HL-60 (cell line): ENCODE measurements around the gene F2R.

ENCODE experiments used
- DNase-seq, 2 experiments: peaks; one replicate each; pipeline ENCODE4 v3.0.0-alpha.2; 2010 to 2020; ENCODE audit warnings: low read depth in 1 of 2, low spot score in 1 of 2
- H3K27ac ChIP-seq: fragments of 250-450 bp; sonication (Bioruptor Pico); replicated peaks from 2 replicates; pipeline ENCODE4 v1.5.1; 2020; ENCODE audit warnings: mild to moderate bottlenecking, moderate library complexity
- H3K27me3 ChIP-seq: fragments of 250-450 bp; sonication (Bioruptor Pico); 2 replicates; pipeline ENCODE4 v1.5.1; 2021; ENCODE audit warnings: mild to moderate bottlenecking, moderate library complexity; ENCODE audit not compliant: insufficient read depth, poor library complexity, severe bottlenecking
- H3K4me3 ChIP-seq: replicated peaks from 2 replicates; pipeline ENCODE4 v1.5.1; 2011; ENCODE audit warnings: mild to moderate bottlenecking, control low read depth, low read length; ENCODE audit not compliant: insufficient read depth
- GABPA ChIP-seq: IDR thresholded peaks from 2 replicates; pipeline ENCODE4 v1.6.1; 2012; ENCODE audit warnings: low read depth
- POLR2AphosphoS5 ChIP-seq: IDR thresholded peaks from 2 replicates; pipeline ENCODE4 v1.6.1; 2012; ENCODE audit warnings: low read depth
- SPI1 ChIP-seq: IDR thresholded peaks from 2 replicates; pipeline ENCODE4 v1.6.1; 2012; ENCODE audit warnings: low read depth, mild to moderate bottlenecking, borderline replicate concordance
- TF ChIP-seq, protein P1 (sequence below): IDR thresholded peaks from 2 replicates; pipeline ENCODE4 v1.6.1; 2012; ENCODE audit warnings: low read depth; ENCODE audit not compliant: insufficient replicate concordance
- TF ChIP-seq, protein P2 (sequence below): IDR thresholded peaks from one replicate; pipeline ENCODE4 v1.5.1; 2011; ENCODE audit warnings: low read length, control low read depth, inconsistent platforms; ENCODE audit not compliant: insufficient read depth

F2R gene

DNA sequence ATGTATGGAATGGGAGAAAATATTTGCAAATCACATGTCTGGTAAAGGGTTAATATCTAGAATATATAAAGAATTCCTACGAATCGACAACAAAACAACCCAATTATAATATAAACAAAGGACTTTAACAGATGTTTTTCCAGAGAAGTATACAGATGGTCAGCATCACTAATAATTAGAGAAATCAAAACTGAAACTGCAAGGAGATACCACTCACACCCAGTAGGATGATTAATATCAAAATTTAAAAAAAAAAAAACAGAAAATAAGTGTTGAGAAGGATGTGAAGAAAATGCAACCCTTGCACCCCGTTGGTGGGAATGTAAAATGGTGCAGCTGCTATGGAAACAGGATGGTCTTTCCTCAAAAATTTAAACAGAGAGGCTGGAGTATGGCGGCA lies 34.6 kb upstream of the F2R start:
- no peak for DNase-seq
- Histone ChIP-seq H3K27ac (no peak overlapping the region), H3K27me3 (no peaks in the 10 kb centered on the region), H3K4me3 (no peak overlapping the region)
- TF ChIP-seq, protein P1, sequence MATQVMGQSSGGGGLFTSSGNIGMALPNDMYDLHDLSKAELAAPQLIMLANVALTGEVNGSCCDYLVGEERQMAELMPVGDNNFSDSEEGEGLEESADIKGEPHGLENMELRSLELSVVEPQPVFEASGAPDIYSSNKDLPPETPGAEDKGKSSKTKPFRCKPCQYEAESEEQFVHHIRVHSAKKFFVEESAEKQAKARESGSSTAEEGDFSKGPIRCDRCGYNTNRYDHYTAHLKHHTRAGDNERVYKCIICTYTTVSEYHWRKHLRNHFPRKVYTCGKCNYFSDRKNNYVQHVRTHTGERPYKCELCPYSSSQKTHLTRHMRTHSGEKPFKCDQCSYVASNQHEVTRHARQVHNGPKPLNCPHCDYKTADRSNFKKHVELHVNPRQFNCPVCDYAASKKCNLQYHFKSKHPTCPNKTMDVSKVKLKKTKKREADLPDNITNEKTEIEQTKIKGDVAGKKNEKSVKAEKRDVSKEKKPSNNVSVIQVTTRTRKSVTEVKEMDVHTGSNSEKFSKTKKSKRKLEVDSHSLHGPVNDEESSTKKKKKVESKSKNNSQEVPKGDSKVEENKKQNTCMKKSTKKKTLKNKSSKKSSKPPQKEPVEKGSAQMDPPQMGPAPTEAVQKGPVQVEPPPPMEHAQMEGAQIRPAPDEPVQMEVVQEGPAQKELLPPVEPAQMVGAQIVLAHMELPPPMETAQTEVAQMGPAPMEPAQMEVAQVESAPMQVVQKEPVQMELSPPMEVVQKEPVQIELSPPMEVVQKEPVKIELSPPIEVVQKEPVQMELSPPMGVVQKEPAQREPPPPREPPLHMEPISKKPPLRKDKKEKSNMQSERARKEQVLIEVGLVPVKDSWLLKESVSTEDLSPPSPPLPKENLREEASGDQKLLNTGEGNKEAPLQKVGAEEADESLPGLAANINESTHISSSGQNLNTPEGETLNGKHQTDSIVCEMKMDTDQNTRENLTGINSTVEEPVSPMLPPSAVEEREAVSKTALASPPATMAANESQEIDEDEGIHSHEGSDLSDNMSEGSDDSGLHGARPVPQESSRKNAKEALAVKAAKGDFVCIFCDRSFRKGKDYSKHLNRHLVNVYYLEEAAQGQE, result no peak
- TF ChIP-seq, protein P2, sequence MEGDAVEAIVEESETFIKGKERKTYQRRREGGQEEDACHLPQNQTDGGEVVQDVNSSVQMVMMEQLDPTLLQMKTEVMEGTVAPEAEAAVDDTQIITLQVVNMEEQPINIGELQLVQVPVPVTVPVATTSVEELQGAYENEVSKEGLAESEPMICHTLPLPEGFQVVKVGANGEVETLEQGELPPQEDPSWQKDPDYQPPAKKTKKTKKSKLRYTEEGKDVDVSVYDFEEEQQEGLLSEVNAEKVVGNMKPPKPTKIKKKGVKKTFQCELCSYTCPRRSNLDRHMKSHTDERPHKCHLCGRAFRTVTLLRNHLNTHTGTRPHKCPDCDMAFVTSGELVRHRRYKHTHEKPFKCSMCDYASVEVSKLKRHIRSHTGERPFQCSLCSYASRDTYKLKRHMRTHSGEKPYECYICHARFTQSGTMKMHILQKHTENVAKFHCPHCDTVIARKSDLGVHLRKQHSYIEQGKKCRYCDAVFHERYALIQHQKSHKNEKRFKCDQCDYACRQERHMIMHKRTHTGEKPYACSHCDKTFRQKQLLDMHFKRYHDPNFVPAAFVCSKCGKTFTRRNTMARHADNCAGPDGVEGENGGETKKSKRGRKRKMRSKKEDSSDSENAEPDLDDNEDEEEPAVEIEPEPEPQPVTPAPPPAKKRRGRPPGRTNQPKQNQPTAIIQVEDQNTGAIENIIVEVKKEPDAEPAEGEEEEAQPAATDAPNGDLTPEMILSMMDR, result no peak
- TF ChIP-seq GABPA, result no peak
- no peak for TF ChIP-seq SPI1
- no peak for TF ChIP-seq POLR2AphosphoS5

DNA sequence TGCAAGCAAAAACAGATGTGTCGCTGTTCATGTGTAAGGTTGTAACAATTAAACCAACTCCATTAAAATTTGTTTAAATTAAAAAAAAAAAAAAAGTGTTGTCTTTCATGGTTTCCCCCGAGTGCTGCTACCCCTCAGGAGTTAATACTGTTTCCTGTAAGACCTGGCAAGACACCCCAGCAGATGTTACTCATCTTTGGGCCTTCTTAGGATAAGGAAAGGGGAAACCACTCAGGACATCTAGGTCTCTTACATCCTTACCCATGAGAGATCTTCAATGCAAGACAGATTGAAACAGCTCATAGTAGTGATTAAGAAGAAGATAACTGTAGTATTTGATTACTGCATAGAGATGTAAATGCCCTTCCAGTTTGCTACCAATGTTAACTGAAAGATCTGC lies 33.5 kb upstream of the F2R start:
- no peaks in the 10 kb centered on the region for H3K27me3 ChIP-seq
- H3K27ac ChIP-seq, result no peak overlapping the region
- TF ChIP-seq GABPA, result no peak
- TF ChIP-seq, protein P2, result no peak
- TF ChIP-seq, protein P1, result no peak
- no peak for TF ChIP-seq POLR2AphosphoS5
- TF ChIP-seq SPI1, result no peak
- no peak overlapping the region for H3K4me3 ChIP-seq
- no peak for DNase-seq

DNA sequence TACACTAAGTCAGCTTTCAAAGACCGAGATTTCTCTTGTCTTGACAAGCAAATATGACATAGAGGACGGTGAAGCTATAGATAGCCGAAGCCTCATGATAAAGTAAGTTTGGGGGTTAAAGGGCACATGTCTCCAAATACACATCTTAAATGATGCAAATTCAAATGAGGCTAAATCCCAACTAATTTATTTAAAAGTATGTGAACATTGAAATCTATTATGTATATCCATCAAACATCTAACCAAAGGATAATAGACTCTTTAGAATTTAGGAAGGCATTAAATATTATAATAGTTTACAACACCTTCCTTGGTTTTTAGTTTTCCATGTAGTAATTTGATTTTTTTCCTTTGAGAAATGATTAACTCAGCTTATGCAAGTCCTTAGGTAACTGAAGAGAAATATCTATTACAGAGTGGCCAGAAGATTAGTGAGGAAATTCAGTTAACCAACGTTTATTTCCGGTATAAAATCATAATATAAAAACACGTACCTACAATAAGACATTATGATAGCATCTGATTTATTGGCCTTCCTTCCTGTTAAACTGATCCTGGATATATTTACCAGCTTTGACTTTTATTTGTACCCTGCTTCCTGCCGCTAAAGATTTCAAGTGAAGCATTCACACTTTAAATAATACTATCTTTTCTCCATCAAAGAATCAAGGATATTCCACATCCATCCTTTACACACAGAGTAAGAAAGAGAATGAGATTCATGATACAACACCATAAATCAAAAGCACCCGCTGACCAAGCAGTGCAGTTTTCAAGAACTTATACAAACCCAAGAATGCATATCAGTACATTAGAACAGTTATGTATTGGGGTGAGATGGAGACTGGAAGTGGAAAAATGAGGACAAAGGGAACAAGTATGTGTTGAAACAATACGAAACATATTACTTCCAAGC lies 31.9 kb upstream of the F2R start:
- Histone ChIP-seq H3K27me3 (no peaks in the 10 kb centered on the region), H3K4me3 (no peak overlapping the region), H3K27ac (no peak overlapping the region)
- no peak for DNase-seq
- TF ChIP-seq GABPA, result no peak
- TF ChIP-seq POLR2AphosphoS5, result no peak
- TF ChIP-seq SPI1, result no peak
- TF ChIP-seq, protein P1, result no peak
- TF ChIP-seq, protein P2, result no peak
